GM21723 (cell line): ENCODE measurements around the gene TLK1.
A peak's percentile ranks its signal among the peaks of the same experiment; 100 is the strongest.
"Not testable (repeated sequence)": the region's sequence is repeated elsewhere in the genome, so short reads cannot be mapped to it uniquely, and the experiment has no call there.

Experiments
- ATAC-seq: cut with Tn5 transposase; IDR thresholded peaks from one replicate; pipeline ENCODE4 v1.9.1; 2021; ENCODE audit warnings: mild to moderate bottlenecking, moderate library complexity; ENCODE audit not compliant: unreplicated experiment

Gene TLK1

GRCh38 chr2:171169839-171170238 is 9.1 kb upstream of the TLK1 start:
- ATAC-seq = no peak

DNA sequence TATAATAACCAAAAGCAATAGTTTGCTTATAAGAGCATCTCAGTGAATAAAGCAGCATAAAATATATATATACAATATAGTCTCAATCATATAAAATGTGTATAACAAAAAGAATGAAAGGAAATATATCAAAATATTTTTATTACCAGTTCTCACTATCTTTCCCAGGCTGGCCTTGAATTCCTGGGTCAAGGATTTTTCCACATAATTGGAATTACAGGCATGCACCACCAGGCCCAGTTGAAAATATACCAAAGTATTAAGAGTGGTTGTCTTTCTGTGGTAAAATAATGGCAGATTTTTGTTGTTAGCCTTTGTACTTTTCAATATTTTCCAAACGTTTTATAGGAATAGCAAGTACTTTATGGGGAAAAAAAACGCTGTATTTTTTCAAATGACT is 8.6 kb upstream of the TLK1 start:
- no peak for ATAC-seq

DNA sequence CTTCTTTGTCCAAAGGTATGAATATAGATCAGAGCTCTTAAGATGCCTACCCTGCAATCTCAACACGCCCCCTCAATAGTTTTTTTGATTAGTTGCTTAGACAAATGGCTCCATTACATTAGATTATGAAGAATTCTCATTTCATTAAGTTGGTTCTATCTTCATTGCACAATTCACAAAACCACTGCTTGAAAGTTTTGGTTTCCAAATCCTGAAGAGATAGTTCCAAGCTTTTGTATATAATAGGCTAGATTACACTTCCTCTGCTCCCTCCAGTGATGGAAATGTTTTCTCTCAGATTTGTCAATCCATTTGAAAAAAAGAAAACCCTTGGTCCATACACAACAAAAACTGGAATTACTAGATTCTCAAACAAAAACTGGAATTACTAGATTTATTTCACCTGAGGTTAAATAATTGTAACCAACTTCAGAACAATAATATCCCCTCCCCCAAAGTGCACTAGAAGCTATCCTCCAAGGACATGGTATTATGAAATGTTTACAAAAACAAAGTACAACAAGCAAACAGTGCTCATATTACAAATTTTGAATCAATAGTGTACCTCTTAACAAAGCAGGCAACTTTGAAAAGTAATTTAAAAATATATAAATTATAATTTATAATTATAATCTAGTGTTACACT is 6.8 kb upstream of the TLK1 start:
- no peak for ATAC-seq

DNA sequence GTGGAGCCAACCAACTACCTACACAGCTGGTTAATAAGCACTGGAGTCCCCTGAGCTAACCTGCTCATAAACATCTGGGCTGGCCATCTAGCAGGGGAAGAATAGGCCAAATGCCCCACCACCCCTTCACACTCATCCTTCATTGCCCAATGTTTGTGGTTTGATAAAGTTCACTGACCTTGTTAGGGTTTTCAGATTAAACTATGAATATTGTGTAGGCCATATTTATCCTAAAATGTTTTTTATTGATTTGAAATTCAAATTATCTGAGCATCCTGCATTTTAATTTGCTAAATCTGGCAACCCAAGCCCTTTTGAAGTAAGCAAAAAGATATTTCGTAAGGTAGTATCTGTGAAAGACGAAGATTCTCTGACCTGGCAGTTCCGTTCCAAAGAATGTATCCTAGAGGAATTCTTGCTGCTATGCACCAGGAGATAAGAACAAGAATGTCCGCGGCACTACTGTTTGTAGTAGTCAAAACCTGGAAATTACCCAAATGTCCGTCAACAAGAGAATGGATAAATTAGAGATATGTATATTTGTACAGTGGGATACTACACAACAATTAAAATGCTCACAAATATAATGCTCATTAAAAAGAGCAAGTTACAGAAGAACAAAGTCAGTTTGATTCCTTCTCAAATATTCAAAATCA is 5.8 kb upstream of the TLK1 start:
- ATAC-seq = no peak

GRCh38 chr2:171165967-171166327 is 5.3 kb upstream of the TLK1 start:
- no peak for ATAC-seq

DNA sequence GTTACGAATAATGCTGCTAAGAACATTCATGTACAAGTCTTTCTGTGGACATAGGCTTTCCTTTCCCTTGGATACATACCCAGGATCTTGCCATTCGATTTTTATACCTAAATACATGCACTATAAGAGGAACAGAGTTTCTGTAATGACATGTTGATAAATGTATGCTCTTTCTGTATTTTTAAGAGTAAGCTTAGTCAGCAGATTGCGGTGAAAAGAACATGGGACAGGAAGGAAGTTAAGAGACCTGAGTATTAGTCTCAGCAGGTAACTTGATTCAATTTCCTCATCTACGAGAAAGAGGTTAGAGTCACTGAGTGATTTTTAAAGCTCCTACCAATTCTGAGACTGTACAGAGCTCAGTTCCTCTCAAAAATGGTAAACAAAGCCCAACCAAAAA is 2.6 kb upstream of the TLK1 start:
- ATAC-seq = no peak

GRCh38 chr2:171162522-171163197 is 2.0 kb upstream of the TLK1 start:
- ATAC-seq = not testable (repeated sequence)

DNA sequence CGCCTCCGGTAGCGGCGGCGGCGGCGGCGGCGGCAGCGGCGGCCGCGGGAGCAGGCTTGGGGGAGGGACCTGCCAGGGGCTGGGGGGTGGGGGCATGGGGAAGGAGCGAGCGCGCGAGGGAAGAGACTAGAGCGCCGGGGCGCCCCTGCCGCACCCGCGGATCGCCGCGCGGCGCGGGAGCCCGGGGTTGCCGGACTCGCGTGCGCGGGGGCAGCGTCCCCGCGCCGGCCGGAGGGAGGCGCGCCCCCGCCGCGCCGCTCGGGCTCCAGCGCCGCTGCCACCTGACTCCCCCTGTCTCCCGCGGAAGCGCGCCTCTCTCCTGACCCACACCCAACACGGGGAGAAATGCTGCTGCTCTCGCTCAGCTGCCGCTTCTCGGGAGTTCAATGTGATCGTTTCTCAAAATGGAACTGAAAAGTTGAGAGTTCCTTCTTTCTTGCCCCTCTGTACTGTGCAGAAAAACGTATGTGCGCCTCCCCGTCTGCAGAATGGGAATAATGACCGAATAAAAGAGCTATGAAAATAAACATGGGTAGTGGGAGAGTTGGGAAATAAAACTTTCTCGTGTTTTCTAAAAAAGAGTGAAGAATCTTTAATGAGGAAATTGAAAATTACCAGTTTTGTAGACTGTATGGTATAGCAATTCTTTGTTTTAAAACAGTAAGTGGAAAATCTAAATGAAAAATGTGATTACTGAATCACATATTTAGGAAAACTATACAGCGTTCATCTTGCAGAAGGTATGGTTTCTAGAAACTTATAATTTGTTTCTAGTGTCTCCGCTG is 455 bp upstream of the TLK1 start:
- ATAC-seq = peak; percentile 60

DNA sequence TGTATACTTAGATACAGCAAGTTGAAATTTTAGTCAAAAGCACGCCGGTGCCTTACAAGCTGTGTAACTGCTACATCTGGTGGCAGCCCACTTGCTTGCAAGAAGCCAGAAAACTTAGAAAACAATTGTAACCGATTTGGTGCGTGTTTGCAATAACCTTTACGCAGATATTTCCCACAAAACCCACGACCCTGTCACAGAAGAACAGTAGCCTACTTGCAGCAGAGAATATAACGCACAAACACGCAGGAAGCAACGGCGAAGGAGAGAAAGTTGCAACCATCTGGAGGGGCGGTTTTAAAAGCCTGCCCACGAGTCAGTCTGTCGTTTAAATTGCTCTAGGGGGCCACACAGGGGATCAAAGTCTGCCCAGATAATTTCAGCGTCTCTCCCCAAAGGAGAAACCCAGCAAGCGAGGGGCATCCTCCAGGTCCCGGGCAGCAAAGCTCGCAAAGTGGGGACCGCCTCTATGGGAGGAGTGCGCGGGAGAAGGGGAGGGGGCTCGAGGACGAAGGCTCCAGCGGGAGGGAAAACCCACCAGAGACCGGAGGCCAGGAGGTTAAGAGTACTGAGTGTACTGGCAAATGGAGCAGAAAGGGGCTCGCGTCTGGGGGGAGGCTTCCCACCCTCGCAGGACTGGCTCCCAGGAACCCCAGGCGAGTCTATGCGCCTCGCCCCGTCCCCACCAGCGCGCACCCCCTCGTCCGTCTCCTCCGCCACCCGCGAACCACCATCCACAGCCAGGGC is 1.1 kb downstream of the TLK1 start:
- peak; percentile 16 for ATAC-seq

- ATAC-seq = no peak
These were observed 1.8 kb downstream of the TLK1 start for GRCh38 chr2:171158790-171159371.

GRCh38 chr2:171158036-171158789 is 2.5 kb downstream of the TLK1 start:
- no peak for ATAC-seq

GRCh38 chr2:171157109-171157500 is 3.6 kb downstream of the TLK1 start:
- no peak for ATAC-seq

- no peak for ATAC-seq
These were observed 6.3 kb downstream of the TLK1 start for GRCh38 chr2:171154348-171154747.

GRCh38 chr2:171150694-171151285 is 9.9 kb downstream of the TLK1 start:
- ATAC-seq = no peak

GRCh38 chr2:171149986-171150693 is 10.6 kb downstream of the TLK1 start:
- ATAC-seq = no peak

- no peak for ATAC-seq
These were observed 11.3 kb downstream of the TLK1 start for GRCh38 chr2:171149171-171149938.

- no peak for ATAC-seq
These were observed 13.6 kb downstream of the TLK1 start for GRCh38 chr2:171147081-171147480.

DNA sequence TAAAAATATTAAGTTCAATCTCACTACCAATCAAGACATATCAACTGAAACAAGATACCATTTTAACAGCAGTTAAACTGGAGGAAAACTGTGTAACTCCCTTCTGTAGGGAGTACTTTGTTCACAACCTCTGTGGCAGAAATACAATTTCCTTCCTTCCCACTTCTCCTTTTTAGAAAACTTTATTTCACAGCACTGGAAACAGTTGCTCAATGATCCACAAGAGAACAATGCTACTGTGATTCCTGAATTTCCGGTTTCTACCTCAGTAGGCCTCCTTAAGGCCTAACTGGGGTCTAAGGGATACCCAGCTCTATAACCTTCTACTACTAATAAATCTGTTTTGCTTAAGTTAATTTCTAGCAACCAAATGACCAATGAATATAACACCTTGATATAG is 14.1 kb downstream of the TLK1 start:
- ATAC-seq = no peak
